Neural cell (in vitro differentiated cells): ENCODE measurements around the gene NME7.

Source experiments
- CTCF ChIP-seq: fragments of 450-650 bp; IDR thresholded peaks from 2 replicates; pipeline ENCODE4 v1.5.1; 2014; ENCODE audit warnings: antibody characterized with exemption, mild to moderate bottlenecking, moderate library complexity; ENCODE audit not compliant: poor library complexity, severe bottlenecking
- EP300 ChIP-seq: fragments of 450-650 bp; conservative IDR thresholded peaks from 2 replicates; pipeline ENCODE4 v1.6.1; 2014; ENCODE audit warnings: antibody characterized with exemption, mild to moderate bottlenecking, moderate library complexity; ENCODE audit not compliant: poor library complexity, severe bottlenecking
- EZH2 ChIP-seq: fragments of 200-600, 300-800 bp; shearing (Covaris generic), sonication (generic); IDR thresholded peaks from 2 replicates; pipeline ENCODE4 v1.6.1; 2014; ENCODE audit warnings: antibody characterized with exemption, low read length, borderline replicate concordance, mild to moderate bottlenecking; ENCODE audit not compliant: insufficient read depth, poor library complexity, severe bottlenecking
- MXI1 ChIP-seq: fragments of 450-650 bp; conservative IDR thresholded peaks from 2 replicates; pipeline ENCODE4 v1.6.1; 2014; ENCODE audit warnings: antibody characterized with exemption, mild to moderate bottlenecking; ENCODE audit not compliant: poor library complexity, severe bottlenecking
- POLR2AphosphoS5 ChIP-seq: IDR thresholded peaks from 2 replicates; pipeline ENCODE4 v1.6.1; 2012
- RAD21 ChIP-seq: fragments of 450-650 bp; conservative IDR thresholded peaks from 2 replicates; pipeline ENCODE4 v1.6.1; 2014; ENCODE audit warnings: antibody characterized with exemption, mild to moderate bottlenecking, moderate library complexity
- TAF1 ChIP-seq: IDR thresholded peaks from 2 replicates; pipeline ENCODE4 v1.6.1; 2012; ENCODE audit warnings: low read depth
- TF ChIP-seq, protein P1 (sequence below): IDR thresholded peaks from 2 replicates; pipeline ENCODE4 v1.6.1; 2012; ENCODE audit warnings: borderline replicate concordance

GRCh38 chr1:169110236-169110635, 257.4 kb downstream of the NME7 start:
- TF ChIP-seq POLR2AphosphoS5 (no peak), CTCF (no peak), EP300 (no peak), TAF1 (no peak), EZH2 (no peak), MXI1 (no peak), RAD21 (no peak)
- TF ChIP-seq, protein P1, sequence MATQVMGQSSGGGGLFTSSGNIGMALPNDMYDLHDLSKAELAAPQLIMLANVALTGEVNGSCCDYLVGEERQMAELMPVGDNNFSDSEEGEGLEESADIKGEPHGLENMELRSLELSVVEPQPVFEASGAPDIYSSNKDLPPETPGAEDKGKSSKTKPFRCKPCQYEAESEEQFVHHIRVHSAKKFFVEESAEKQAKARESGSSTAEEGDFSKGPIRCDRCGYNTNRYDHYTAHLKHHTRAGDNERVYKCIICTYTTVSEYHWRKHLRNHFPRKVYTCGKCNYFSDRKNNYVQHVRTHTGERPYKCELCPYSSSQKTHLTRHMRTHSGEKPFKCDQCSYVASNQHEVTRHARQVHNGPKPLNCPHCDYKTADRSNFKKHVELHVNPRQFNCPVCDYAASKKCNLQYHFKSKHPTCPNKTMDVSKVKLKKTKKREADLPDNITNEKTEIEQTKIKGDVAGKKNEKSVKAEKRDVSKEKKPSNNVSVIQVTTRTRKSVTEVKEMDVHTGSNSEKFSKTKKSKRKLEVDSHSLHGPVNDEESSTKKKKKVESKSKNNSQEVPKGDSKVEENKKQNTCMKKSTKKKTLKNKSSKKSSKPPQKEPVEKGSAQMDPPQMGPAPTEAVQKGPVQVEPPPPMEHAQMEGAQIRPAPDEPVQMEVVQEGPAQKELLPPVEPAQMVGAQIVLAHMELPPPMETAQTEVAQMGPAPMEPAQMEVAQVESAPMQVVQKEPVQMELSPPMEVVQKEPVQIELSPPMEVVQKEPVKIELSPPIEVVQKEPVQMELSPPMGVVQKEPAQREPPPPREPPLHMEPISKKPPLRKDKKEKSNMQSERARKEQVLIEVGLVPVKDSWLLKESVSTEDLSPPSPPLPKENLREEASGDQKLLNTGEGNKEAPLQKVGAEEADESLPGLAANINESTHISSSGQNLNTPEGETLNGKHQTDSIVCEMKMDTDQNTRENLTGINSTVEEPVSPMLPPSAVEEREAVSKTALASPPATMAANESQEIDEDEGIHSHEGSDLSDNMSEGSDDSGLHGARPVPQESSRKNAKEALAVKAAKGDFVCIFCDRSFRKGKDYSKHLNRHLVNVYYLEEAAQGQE, result no peak
